NCI-H446 treated with DMSO at 0.1 percent for 48 hours (cell line): Measurements from ENCODE around the gene XPO6.
"Not testable (repeated sequence)": the region's sequence is repeated elsewhere in the genome, so short reads cannot be mapped to it uniquely, and the experiment has no call there.

Experiments
- DNase-seq: peaks from one replicate; lab custom pipeline; 2025; lab: John Stamatoyannopoulos, UW

The XPO6 gene, protein sequence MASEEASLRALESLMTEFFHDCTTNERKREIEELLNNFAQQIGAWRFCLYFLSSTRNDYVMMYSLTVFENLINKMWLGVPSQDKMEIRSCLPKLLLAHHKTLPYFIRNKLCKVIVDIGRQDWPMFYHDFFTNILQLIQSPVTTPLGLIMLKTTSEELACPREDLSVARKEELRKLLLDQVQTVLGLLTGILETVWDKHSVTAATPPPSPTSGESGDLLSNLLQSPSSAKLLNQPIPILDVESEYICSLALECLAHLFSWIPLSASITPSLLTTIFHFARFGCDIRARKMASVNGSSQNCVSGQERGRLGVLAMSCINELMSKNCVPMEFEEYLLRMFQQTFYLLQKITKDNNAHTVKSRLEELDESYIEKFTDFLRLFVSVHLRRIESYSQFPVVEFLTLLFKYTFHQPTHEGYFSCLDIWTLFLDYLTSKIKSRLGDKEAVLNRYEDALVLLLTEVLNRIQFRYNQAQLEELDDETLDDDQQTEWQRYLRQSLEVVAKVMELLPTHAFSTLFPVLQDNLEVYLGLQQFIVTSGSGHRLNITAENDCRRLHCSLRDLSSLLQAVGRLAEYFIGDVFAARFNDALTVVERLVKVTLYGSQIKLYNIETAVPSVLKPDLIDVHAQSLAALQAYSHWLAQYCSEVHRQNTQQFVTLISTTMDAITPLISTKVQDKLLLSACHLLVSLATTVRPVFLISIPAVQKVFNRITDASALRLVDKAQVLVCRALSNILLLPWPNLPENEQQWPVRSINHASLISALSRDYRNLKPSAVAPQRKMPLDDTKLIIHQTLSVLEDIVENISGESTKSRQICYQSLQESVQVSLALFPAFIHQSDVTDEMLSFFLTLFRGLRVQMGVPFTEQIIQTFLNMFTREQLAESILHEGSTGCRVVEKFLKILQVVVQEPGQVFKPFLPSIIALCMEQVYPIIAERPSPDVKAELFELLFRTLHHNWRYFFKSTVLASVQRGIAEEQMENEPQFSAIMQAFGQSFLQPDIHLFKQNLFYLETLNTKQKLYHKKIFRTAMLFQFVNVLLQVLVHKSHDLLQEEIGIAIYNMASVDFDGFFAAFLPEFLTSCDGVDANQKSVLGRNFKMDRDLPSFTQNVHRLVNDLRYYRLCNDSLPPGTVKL

DNA sequence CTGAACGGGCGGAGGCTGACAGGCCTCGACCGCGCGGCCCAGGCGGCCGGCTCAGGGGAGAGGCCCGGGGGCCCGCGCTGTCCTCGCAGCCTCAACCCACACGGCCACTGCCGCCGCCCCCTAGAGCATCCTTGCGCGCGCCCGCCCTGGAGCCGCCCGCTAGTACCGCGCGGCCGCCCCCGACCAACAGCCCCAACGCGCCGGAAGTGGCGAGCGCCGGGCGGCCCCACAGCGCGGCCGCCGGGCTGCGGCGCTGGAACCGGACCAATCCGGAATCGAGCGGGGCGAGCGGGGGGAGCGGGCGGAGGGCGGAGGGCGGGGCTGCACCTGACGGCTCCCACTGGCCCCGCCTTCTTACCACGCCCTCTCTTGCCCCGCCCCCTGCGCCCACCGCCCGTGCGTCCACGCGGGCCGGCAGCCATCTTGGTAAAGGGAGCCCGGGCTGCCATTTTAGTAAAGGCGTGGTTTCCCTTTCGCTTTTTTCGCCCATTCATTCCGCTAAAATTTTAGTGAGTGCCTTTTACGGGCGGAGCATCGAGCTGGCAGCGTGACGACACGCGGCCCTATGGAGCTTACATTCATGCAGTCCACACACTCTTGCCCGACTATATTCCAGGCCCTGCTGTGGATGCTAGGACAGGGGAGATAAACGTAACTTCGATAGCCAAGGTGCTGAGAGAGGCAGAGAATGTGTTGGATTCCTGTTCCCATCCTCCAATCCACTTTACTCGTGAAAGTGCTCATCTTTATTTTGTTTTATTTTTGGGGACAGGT, at the start of gene XPO6:
Gene XPO6, minus strand, starts transcription at position 208 of the 774 bp plus-strand sequence. CDS start 597 bp downstream, outside the sequence.
- peak; percentile 82 for DNase-seq

DNA sequence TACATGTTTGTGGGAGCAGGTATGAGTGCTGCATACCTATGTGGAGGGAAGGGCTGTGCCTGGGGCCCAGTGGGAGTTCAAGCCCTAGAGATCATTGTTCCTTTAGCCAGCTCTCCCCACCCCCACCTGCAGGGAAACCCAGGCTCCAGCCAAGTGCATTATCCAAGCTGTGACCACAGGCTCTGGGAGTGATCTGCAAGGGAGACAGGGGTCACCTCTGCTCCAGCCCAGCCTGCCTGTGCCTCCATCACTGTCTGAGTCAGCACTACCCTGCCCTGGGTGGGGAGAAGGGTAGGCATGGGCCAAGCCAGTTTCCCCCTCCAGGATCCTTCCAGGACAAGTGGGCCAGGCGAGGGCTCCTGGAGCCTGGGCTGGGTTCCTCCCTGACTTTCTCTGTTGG, 48.4 kb upstream of the XPO6 start:
- DNase-seq: no peak

DNA sequence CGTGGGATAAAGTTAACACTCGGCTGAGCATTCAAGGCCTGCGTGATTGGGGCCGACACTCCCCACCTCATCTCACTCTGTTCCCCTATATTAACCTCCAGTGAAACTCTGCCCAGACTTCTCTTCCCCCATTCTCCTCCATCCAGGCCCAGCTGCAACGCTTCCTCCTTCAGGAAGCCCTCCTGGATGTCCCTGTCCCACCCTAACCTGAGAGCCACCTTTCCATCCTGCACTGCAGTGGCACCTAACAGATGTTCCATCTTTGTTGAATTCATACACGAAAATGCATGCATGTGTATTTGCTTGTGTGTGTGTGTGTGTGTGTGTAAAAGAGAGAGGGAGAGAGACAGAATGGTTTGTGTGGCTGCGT, 48.0 kb upstream of the XPO6 start:
- no peak for DNase-seq

DNA sequence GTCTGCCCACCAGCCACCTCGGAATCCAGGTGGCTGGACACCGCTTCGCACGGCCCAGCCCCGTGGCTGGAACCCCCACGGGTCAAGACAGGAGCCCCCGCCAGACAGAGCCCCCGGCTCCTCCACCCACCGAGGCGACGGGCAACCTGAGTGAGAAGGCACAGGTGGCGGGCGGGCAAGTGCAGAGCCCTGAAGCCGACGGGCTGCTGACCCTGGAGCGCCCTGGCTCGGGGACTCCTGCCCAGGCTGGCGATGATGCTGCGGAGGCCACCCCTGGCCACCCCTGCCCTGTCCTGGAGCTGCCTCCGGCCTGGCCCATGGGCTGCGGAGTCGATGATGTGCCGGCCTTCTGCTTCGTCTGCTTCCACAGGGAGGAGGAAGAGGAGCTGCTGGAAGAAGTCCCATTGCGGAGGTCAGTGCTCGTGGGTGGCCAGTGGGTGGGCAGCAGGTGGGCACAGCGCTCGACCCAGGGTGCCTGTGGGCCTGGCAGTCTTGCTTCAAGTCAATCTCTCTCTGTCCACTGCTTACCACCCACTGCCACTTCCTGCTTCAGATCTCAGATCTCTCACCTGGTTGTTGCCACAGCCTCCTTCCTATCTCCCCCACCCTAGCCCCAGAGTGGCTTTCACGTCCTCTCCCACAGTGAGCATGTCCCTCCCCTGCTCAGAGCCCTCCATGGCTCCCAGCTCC, 47.5 kb upstream of the XPO6 start:
- no peak for DNase-seq

DNA sequence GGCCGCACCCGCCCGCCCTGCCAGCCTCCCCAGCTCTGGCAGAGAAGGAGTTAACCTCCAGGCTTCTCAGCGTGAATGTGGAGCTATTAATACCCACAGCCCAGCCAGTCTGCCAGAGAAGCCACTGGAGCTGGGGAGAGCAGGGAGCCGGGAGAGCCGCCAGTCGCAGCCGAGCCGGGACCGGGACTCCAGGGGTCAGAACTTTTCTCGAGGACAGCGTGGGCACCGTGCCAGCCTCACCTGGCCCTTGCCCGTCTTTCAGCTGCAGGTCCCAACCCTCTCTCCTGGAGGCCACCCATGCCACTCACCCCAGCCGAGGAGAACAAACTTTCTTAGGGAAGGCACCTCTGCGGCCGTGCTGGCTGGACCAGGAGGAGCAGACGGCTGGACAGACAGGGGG, 46.8 kb upstream of the XPO6 start:
- DNase-seq: no peak

DNA sequence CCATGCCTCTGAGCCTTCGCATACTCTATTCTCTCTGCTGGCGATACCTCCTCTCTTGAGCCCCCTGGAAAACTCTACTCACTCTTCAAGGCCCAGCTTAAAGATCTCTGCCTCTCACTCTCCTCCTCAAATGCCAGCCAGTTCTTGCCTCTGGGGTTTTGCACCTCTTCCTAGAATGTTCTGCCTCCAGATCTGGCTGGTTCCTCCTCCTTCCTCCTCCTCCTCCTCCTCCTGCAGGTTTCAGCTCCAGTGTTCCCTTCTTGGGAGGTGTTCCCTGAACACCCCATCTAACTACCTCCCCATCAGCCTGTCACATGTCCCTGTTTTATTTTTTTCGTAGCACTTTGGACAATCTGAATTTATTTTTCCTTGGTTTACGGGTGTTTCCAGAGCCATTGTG, 45.5 kb upstream of the XPO6 start:
- DNase-seq: no peak

DNA sequence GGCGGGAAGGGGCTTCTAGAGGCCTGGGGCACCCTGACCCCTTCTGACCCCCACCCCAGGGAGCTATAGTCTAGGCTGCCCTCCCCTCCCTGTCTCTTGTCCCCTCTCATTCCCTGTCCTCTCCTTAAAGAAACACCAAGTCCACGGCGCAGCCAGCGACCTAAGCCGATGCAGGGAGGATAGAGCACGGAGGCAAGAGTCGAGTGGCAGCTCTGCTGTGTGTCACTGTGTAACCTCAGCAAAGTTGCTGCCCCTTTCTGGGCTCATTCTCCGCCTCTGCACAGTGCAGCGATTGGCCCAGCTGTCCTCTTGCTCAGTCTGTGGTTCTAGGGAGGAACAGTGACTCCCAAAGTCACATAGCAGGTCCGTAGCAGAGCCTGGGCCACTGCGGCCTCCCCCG, 44.1 kb upstream of the XPO6 start:
- no peak for DNase-seq

DNA sequence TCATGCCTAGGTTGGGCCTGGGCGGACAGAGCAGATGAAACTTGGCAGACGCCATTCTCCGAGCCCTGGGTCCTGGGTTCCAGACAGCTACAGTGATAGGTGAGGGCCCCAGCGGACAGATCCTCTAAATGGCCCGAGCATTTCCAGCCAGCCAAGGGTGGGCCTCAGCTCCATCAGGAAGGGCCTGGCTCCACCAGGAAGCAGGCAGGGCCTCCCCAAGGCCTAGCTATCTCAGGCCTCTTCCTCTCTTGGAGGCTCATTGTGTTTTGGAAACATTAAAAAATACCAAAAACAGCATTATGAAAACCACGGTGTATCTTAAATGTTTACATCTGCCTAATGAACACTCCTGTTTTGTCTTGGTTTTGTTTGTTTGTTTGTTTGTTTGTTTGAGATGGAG, 42.4 kb upstream of the XPO6 start:
- no peak for DNase-seq

DNA sequence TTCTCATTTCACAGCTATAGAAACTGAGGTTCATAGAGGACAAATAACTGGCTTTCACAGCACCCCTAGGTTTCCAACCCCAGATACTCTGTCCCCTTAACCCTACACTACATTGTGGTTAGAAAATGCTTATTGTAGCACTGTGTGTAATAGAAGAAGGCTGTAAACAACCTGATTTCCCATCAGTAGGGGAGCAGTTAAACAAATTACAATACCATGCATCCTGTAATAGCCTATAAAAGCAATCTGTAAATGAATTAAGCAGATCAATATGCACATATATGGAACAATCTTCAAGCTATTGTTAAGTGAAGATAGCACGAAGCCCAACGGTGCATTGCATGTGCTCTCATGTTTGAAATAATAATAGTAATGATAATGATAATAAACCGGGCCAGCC, 39.2 kb upstream of the XPO6 start:
- no peak for DNase-seq

DNA sequence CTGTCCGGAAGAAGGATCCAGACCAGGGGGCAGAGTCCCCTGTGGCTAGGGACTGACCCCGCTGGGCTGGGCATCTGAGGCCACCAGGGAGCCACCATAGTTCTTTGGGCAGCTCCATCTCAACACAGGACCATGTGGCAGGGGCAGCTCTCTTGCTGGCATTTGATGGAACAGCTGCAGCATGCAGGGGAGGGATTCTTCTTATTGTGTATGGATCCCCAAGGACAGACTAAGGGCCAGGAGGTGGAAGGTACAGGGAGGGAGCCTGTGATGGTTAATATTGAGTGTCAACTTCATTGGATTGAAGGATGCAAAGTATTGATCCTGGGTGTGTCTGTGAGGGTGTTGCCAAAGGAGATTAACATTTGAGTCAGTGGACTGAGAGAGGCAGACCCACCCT, 37.7 kb upstream of the XPO6 start:
- DNase-seq: not testable (repeated sequence)

DNA sequence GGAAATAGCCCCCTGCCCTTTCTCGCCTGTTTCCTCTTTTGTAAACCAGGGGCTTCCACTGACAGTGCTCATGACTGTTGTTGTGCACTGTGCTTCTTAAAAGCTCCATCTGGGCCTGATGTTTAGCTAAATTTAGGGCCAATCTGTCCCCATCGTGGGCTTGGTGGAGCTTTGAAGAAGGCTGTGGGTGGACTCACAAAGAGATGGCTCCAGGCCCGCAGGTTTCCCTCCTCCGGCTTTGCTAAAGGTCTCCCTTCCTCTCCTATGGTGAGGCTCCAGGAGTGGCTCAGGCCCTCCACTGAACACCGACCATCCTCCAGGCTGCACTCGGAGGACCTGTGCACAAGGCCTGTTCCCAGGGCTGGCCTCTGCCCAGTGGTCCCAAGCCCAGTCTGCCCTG, 30.2 kb upstream of the XPO6 start:
- DNase-seq: no peak

DNA sequence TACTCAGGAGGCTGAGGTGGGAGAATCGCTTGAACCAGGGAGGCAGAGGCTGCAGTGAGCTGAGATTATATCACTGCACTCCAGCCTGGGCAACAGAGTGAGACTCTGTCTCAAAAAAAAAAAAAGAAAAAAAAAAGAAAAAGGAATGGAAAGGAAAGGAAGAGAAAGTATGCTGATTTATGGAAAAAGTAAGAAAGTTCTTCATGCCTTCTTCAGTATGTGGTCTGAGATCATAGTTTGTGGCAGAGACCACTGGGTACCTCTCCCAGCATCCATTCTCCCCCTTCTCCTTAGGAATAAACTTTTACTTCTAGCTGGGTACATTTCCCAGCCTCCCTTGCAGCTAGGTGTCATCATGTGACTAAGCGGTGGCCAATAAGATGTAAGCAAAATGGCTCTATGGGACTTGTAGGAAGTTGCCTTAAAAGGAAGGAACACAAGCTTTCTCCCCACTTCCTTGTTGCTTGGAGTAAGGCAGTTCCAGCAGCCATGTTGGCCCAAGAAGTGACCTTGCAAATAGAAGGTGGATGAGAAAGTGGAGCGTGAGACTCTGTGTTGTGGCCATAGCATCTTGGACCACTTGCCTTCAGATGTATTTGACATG, 26.1 kb upstream of the XPO6 start:
- DNase-seq: no peak

DNA sequence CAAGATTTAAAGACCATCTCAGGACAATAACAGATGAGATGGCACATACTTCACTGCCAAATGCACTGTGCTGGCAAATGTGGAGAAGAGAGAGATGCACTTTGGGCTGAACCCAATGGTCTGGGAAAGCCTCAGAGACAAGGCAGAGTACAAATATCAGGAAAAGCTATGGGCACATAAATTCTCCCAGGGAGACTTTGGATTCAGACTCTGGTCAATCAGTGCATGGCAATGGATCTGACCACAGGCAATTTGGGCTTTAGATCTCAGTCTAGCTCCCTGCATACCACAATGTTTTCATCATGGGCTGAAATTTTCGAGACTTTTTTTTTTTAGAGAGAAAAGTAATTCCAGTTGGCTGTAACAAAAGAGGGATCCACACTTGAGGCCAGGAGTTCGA, 20.0 kb upstream of the XPO6 start:
- no peak for DNase-seq

DNA sequence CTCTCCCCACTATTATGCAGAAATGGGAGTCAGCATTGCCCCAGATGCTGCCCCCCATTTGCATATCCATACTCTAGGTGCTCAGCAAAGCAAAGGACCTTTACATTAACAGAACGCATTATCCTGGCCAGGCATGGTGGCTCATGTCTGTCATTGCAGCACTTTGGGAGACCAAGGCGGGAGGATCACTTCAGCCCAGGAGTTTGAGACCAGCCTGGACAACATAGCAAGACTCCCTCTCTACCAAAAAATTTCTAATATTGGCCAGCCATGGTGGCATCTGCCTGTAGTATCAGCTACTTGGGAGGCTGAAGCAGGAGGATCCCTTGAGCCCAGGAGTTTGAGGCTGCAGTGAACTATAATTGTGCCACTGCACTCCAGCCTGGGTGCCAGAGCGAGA, 12.1 kb upstream of the XPO6 start:
- DNase-seq: not testable (repeated sequence)

DNA sequence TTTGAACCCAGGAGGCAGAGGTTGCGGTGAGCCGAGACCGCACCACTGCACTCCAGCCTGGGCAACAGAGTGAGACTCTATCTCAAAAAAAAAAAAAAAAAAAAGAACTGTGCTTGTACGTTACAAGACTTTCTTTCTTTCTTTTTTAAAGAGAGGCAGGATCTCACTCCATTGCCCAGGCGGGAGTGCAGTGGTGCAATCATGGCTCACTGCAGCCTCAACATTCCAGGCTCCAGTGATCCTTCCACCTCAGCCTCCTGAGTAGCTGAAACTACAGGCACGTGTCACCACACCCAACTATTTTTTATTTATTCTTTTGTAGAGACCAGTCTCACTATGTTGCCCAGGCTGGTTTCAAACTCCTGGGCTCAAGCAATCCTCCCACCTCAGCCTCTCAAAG, 8.0 kb upstream of the XPO6 start:
- not testable (repeated sequence) for DNase-seq

DNA sequence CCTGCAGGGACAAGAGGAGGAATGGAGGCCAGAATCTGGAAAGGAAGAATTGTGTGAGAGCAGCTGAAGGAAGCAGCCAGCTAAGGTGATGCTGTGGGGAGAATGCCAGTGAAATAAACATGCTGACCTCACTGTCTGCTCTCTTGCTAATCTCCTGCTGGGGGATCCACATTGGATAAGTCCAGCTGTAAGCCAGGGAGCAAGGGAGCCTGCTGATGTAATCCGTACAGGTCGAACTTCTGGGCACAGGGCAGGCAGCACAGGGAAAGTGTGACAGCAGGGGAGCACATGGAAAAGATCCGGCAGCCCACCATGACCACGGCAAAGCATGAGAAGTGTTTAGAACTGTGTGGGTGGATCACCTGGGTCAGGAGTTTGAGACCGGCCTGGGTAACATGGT, 7.5 kb upstream of the XPO6 start:
- no peak for DNase-seq

DNA sequence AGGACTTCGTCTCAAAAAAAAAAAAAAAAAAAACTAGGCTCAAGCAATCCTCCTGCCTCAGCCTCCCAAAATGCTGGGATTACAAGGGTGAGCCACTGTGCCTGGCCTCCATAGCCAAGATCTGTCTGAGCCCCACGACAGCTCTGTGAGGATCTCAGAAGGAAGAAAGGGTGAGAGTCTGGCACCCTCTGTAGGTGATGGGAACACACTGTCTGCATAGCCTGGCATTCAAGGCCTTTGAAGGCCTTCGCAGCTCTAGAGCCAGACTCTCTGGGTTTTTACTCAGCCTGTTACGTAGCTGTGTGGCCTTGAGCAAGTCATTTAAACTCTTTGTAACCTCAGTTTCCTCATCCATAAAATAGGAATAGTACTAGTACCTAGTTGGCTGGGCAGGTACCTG, 6.3 kb upstream of the XPO6 start:
- DNase-seq: peak; percentile 1

DNA sequence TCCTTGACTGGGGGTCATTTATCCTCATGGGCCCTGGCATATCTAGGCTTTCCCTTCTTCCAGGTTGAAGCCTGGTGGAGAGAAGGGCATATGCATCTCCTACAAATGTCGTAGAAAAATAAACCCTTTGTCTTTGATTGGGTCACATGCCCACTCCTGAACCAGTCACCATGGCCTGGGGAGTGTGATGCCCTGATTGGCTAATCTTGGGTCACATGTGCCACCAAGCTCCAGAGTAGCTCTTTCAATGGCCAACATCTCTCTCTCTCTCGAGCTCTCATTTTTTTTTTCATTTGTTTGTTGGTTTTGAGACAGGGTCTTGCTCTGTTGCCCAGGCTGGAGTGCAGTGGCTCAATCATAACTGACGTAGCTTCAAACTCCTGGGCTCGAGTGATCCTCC, 5.6 kb upstream of the XPO6 start:
- no peak for DNase-seq

DNA sequence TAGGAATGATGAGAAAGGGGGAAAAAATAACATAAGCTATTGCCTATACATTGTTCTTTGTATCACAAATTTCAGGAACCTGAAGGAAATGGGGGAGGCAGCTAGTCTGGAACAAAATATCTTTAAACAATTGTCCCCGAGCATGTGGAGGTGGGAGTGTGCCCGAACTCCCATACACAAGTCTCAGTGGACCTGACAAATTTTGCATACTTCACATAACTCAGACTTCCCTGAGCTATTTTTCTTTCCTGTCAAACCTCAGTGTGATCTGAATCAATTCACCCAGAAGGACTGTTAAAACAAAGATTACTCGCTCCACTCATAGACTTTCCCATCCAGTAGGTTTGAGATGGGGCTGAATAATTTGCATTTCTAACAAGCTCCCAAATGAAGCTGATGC, 1.6 kb upstream of the XPO6 start:
- DNase-seq: no peak

DNA sequence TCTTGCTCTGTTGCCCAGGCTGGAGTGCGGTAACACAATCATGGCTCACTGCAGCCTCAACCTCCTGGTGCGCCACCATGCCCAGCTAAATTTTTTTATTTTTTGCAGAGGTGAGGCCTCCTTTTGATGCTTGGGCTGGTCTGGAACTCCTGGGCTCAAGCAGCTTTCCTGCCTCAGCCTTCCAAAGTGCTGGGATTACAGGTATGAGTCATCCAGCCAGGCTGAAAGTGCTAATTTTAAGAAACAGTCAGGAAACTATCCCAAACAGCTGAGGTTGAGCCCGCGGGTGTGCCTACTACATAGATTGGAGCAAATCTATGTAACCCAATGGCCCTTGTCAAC, 738 bp upstream of the XPO6 start:
- no peak for DNase-seq

DNA sequence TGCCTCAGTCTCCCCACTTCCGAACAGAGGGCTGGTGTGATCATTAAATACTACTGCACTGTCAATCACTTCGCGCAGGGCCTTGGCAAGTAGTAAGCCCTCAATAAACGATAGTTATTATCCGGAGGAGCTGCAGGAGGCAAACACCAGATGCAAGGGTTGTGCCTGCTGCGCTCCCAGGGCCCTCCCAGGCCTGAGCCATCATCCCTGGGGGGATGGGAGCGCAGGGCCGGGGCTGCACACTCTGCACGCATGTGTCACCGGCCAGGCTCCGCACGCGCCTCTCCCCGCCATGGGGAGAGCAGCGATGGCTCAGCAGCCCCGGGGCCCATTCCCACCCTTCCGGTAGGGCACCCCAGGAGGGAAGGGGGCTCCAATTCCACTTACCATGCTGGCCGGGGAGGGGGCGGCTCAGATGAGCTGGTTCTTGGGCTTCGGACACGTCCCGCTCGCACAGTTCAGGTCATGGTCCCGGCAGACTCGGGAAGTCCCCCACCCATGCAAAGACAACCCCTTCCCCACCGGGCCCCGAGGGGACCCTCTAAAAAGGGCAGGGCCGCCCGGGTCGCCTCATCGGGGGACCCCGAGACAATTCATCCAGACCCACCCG, 681 bp downstream of the XPO6 start:
- peak; percentile 5 for DNase-seq
